Measurements from ENCODE around the gene CLIC5.

Gene CLIC5

GRCh38 chr6:46014511-46015118 lies 1.0 kb downstream of the CLIC5 start:
- no peak for TF ChIP-seq CTCF (IDR thresholded peaks at IDR 0.05; ENCODE audit: extremely low read depth, insufficient read depth, missing control alignments)
- DNase-seq (ENCODE audit: low spot score) = no peak
- in situ Hi-C loops (cut with MboI; ENCODE audit: low pct_unique_long_range_greater_than_20kb, low sequenced_read_pairs, unreplicated experiment) = no loop called here

GRCh38 chr6:46014046-46014445 lies 1.6 kb downstream of the CLIC5 start:
- in situ Hi-C loops (cut with MboI; ENCODE audit: low pct_unique_long_range_greater_than_20kb, low sequenced_read_pairs, unreplicated experiment) = no loop called here
- no peak for TF ChIP-seq CTCF (IDR thresholded peaks at IDR 0.05; ENCODE audit: extremely low read depth, insufficient read depth, missing control alignments)
- no peak for DNase-seq (ENCODE audit: low spot score)

GRCh38 chr6:46013639-46014038 lies 2.0 kb downstream of the CLIC5 start:
- no peak for TF ChIP-seq CTCF (IDR thresholded peaks at IDR 0.05; ENCODE audit: extremely low read depth, insufficient read depth, missing control alignments)
- DNase-seq (ENCODE audit: low spot score) = no peak
- in situ Hi-C loops (cut with MboI; ENCODE audit: low pct_unique_long_range_greater_than_20kb, low sequenced_read_pairs, unreplicated experiment) = no loop called here

GRCh38 chr6:46012834-46013233 lies 2.8 kb downstream of the CLIC5 start:
- DNase-seq (ENCODE audit: low spot score) = no peak
- no peak for TF ChIP-seq CTCF (IDR thresholded peaks at IDR 0.05; ENCODE audit: extremely low read depth, insufficient read depth, missing control alignments)
- in situ Hi-C loops (cut with MboI; ENCODE audit: low pct_unique_long_range_greater_than_20kb, low sequenced_read_pairs, unreplicated experiment) = no loop called here

- peak; percentile 82 for DNase-seq (ENCODE audit: low spot score)
- no peak for TF ChIP-seq CTCF (IDR thresholded peaks at IDR 0.05; ENCODE audit: extremely low read depth, insufficient read depth, missing control alignments)
- in situ Hi-C loops (cut with MboI; ENCODE audit: low pct_unique_long_range_greater_than_20kb, low sequenced_read_pairs, unreplicated experiment) = no loop called here
Measured at GRCh38 chr6:46011188-46012085, 4.2 kb downstream of the CLIC5 start.

GRCh38 chr6:46010771-46011170 lies 4.9 kb downstream of the CLIC5 start:
- no peak for TF ChIP-seq CTCF (IDR thresholded peaks at IDR 0.05; ENCODE audit: extremely low read depth, insufficient read depth, missing control alignments)
- no peak for DNase-seq (ENCODE audit: low spot score)
- in situ Hi-C loops (cut with MboI; ENCODE audit: low pct_unique_long_range_greater_than_20kb, low sequenced_read_pairs, unreplicated experiment) = no loop called here

Data from GM13977 (cell line).